GM10266 (cell line): ENCODE measurements around the gene NR2E3.
"Not testable (repeated sequence)": the region's sequence is repeated elsewhere in the genome, so short reads cannot be mapped to it uniquely, and the experiment has no call there.

ENCODE experiments used
- DNase-seq: peaks from one replicate; pipeline ENCODE4 v3.0.0; 2012; ENCODE audit errors: extremely low spot score
- TF ChIP-seq, protein P1 (sequence below): IDR thresholded peaks from 2 replicates; pipeline ENCODE4 v1.5.1; 2012; ENCODE audit warnings: mild to moderate bottlenecking, low read depth; ENCODE audit not compliant: control insufficient read depth, insufficient read depth; ENCODE audit errors: missing control alignments

The NR2E3 gene

DNA sequence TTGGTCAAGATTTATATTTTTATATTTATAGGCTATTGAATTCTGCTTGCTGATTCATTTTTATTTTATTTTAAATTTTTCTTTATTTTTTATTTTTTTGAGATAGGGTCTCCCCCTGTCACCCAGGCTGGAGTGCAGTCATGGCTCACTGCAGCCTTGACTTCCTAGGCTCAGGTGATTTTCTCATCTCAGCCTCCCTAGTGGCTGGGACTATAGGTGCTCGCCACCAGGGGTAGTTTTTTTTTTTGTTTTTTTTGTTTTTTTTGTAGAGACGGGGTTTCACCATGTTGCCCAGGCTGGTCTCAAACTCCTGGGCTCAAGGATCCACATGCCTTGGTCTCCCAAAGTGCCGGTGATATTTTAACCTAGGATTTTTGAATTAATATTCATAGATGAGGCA lies 31.2 kb downstream of the NR2E3 start:
- no peak for DNase-seq
- TF ChIP-seq, protein P1, sequence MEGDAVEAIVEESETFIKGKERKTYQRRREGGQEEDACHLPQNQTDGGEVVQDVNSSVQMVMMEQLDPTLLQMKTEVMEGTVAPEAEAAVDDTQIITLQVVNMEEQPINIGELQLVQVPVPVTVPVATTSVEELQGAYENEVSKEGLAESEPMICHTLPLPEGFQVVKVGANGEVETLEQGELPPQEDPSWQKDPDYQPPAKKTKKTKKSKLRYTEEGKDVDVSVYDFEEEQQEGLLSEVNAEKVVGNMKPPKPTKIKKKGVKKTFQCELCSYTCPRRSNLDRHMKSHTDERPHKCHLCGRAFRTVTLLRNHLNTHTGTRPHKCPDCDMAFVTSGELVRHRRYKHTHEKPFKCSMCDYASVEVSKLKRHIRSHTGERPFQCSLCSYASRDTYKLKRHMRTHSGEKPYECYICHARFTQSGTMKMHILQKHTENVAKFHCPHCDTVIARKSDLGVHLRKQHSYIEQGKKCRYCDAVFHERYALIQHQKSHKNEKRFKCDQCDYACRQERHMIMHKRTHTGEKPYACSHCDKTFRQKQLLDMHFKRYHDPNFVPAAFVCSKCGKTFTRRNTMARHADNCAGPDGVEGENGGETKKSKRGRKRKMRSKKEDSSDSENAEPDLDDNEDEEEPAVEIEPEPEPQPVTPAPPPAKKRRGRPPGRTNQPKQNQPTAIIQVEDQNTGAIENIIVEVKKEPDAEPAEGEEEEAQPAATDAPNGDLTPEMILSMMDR, result no peak

DNA sequence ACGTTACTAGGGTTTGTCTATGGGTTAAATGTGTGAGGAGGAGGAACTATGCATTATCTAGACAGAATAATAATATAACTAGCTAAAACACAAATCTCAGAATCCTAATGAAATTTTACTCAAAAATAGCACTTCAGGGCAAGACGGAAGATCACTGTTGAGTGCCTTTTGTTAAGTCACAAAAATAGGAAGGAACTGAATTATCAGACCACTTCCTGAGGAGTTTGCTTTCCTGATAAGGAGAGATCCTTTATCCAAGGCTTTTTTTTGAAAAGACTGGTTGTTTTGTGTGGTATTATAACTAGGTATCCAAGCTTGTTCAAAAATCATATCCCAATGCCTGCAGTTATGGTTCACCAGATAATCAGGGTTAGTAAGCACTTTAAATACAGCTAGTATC lies 34.6 kb downstream of the NR2E3 start:
- no peak for DNase-seq
- TF ChIP-seq, protein P1, result no peak

DNA sequence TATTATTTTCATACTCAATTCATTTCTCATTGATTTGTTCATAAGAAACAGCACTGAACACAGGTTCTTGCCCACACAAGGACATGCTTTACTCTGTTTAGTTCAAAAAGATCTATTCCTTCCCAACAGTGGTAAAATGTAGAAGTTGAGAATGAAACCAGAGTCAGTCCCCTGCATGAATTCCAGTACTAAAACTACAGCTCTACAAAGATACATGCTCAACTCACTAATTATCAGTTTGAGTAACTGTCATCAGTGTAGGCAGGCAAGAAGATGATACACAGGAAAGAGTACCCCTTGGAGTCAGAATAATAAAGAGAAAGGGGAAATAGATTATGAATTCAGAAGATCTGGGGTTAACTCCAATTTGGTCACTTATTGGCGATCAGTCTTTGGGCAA lies 43.2 kb downstream of the NR2E3 start:
- no peak for DNase-seq
- TF ChIP-seq, protein P1, result no peak

DNA sequence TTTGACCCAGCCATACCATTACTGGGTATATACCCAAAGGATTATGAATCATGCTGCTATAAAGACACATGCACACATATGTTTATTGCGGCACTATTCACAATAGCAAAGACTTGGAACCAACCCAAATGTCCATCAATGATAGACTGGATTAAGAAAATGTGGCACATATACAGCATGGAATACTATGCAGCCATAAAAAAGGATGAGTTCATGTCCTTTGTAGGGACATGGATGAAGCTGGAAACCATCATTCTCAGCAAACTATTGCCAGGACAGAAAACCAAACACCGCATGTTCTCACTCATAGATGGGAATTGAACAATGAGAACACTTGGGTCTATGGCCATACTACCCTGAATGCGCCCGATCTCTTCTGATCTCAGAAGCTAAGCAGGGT lies 47.9 kb downstream of the NR2E3 start:
- DNase-seq, result not testable (repeated sequence)
